NCI-H510A treated with DMSO at 0.1 percent for 48 hours (cell line): ENCODE data around the gene LARGE1.
A peak's percentile ranks its signal among the peaks of the same experiment; 100 is the strongest.

Experiments
- DNase-seq: peaks from one replicate; lab custom pipeline; 2025; lab: John Stamatoyannopoulos, UW

Gene LARGE1

DNA sequence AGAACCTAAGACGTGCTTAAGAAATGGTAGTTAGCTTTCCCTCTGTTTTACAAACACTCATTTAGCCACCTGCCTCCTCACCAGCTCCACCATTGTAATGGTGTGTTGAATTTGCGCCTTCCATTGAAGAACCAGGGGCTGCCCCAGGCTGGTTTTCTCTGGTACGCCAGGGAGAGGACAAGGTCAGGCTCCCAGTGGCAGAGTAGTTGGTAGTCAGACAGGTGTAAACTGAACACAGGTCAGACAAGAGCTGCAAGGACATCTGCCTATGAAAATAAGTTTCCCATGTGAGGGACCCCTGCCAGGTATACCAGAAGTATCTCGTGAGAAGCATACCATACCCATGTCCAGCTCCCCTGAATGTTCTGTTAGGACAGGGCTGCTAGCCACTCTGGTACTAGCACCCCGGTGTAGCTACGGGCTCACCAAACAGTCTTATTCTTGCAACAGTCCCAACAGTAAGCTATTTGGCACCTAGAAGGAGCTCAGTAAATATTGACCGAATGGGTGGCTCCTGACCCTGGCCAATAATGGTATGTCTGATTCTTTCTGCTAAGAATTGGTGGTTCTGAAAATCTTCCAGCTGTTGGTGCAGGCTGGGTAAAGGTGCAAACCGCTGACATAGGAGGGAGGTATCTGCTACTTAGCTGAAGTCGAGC is 359.0 kb downstream of the LARGE1 start:
- DNase-seq: no peak

DNA sequence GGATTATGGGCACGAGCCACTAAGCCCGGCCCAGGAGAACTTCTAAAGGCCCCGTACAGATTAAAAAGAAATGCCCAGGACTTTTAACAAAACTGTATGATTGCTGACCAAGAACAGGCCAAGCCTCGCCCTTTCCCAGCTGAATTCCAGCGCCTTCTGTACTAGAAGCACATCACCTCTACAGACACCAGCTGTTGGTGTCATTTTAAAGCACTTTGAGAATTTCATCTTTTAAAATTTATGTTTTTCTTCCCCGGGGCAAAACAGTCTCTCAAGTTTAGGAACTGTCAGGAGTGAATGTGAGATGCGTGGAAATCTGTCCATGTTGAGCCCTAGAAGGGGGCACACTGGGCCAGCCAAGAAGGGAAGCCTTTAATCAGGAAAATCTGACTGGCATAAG is 362.4 kb downstream of the LARGE1 start:
- no peak for DNase-seq

DNA sequence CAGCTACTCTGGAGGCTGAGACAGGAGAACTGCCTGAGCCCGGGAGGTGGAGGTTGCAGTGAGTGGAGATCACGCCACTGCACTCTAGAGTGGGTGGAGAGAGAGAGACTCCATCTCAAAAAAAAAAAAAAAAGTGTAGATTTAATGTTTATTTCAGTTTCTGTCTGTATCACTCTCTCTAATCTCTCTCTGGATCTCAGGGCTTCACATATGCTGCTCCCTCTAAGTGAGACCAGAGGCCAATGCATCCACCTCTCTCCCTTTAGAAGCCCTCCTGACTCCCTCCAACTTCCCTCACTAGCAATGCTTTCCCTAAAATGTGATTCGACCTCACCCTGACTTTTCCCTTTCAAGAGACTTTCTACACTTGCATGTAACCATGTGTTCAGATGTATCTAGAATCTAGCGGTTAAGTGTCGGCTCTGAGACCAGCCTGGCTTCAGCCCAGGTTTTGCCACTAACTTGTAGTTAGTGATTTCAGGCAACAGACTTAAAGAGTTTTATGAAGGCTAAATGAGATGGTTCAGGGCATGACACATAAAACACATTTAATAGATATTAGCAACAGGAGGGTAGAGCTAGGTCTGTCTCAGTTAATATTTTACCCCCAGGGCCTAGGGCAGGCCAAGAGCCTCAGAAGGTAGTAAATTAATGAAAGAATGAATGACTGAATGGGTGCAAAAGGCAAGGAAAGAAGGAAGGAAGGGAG is 364.3 kb downstream of the LARGE1 start:
- DNase-seq: no peak

GRCh38 chr22:33553493-33553892 is 366.8 kb downstream of the LARGE1 start:
- DNase-seq: no peak

GRCh38 chr22:33544707-33545106 is 375.6 kb downstream of the LARGE1 start:
- no peak for DNase-seq

GRCh38 chr22:33542722-33543121 is 377.6 kb downstream of the LARGE1 start:
- no peak for DNase-seq

DNA sequence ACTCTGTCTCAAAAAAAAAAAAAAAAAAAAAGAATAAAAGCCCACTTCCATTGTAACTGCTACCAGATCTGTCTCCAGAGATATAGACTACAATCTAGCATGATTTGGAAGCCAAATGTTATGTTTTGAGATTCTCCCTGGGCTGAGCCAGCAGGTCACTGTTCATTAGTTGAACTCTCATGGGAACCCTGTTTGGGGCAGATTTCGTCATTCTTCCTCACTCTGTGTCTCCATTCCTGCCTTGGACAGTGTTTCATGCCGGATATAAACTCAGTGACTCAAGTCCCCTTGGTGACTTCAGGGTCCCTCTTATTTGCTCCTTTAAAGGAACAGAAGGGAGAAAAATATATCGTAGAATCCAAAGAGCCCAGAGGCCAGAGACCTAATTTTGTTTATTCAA is 378.1 kb downstream of the LARGE1 start:
- DNase-seq: no peak

- no peak for DNase-seq
Measured at GRCh38 chr22:33539902-33540751, 380.1 kb downstream of the LARGE1 start.

- DNase-seq: no peak
Measured at GRCh38 chr22:33539202-33539901, 380.9 kb downstream of the LARGE1 start.

GRCh38 chr22:33538277-33538885 is 381.9 kb downstream of the LARGE1 start:
- DNase-seq: no peak

- DNase-seq: no peak
Measured at GRCh38 chr22:33537059-33537458, 383.2 kb downstream of the LARGE1 start.

DNA sequence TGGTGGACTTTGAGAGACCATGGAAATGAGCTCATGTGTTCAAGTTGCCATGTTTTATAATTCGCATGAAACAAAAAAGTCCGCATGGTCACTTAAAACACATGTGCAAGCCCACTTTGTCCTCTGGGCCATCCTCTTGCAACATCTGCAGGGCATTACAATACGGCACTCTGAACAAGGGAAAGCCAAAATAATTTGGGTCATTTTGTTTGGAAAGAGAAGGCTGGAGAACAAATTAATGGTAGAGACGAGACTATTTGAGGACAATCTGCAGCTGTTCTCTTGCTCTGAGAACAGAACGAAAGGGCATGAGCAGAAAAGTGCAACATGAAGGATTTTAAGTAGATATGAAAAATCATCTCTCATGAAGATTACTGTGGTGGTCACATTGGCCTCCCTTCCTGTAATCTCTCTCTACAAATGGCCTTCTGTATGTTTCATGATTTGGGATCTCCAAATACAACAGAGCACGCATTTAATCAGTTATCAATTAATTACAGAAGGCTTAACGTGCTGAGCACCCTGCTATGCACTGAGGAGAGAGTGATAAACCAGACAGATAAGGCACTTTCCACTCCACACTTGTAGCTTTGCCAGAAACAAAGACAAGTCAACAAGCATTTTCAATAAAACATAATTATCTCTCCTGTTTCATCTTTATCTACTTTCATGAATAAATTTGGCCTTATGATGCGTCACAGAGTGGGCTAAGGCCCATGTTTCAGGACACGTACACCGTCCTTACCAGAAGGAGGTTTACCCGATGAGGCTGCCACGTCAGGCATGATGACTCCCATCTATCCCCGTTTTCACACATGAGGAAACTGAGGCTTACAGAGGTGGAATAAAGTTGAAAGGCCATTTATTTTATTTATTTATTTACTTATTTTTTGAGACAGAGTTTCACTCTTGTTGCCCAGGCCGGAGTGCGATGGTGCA is 384.1 kb downstream of the LARGE1 start:
- no peak for DNase-seq

GRCh38 chr22:33529424-33530113 is 390.7 kb downstream of the LARGE1 start:
- DNase-seq: no peak

GRCh38 chr22:33528183-33528582 is 392.1 kb downstream of the LARGE1 start:
- no peak for DNase-seq

- DNase-seq: no peak
Measured at GRCh38 chr22:33526434-33527107, 393.7 kb downstream of the LARGE1 start.

GRCh38 chr22:33524511-33525260 is 395.6 kb downstream of the LARGE1 start:
- peak; percentile 3 for DNase-seq

- no peak for DNase-seq
Measured at GRCh38 chr22:33521879-33522665, 398.2 kb downstream of the LARGE1 start.
